ENCODE measurements around the gene NFE2L2.

The NFE2L2 gene

GRCh38 chr2:177283906-177284305 lies 19.4 kb upstream of the NFE2L2 start:
- Histone ChIP-seq H3K4ac (ENCODE audit: low read length) (no peak overlapping the region), H3K4me1 (ENCODE audit: control insufficient read depth in 2 of 2, insufficient read depth in 1 of 2, low read depth in 1 of 2, low read length in 2 of 2) (peaks cover 0 to 2% of the 10 kb centered on the region in 2 donors), H2BK15ac (ENCODE audit: low read length) (no peak overlapping the region), H3K79me1 (ENCODE audit: low read depth, low read length) (no peaks in the 10 kb centered on the region), H3K27ac (replicated peaks; ENCODE audit: low read length) (no peak overlapping the region), H3K23ac (ENCODE audit: low read depth, low read length, poor library complexity) (no peak overlapping the region), H3K4me2 (ENCODE audit: insufficient read depth, low read length, poor library complexity, severe bottlenecking) (no peak overlapping the region), H3K4me3 (ENCODE audit: low read length in 2 of 2) (no peak overlapping the region), H2AFZ (ENCODE audit: low read length) (no peak overlapping the region), H3K9ac (ENCODE audit: low read depth, low read length, poor library complexity) (no peak overlapping the region), H3K14ac (ENCODE audit: low read length) (no peak overlapping the region), H3K9me3 (replicated peaks in 1 of 2; ENCODE audit: control insufficient read depth in 2 of 2, insufficient read depth in 1 of 2, low read depth in 1 of 2, low read length in 2 of 2) (no peaks in the 10 kb centered on the region), H4K91ac (ENCODE audit: low read depth, low read length, poor library complexity) (no peak overlapping the region), H2BK120ac (ENCODE audit: low read depth, low read length) (no peak overlapping the region), H2AK5ac (ENCODE audit: low read depth, low read length) (no peak overlapping the region), H2BK12ac (ENCODE audit: low read length) (no peak overlapping the region), H3K27me3 (ENCODE audit: control insufficient read depth in 3 of 3, insufficient read depth in 3 of 3, low read depth in 1 of 3, low read length in 3 of 3) (no peaks in the 10 kb centered on the region), H3K18ac (ENCODE audit: low read length) (no peak overlapping the region), H3K36me3 (replicated peaks in 1 of 2; ENCODE audit: control insufficient read depth in 2 of 2, insufficient read depth in 2 of 2, low read length in 2 of 2) (peaks cover 0 to 4% of the 10 kb centered on the region in 2 donors), H4K8ac (ENCODE audit: low read depth, low read length) (no peak overlapping the region), H2BK5ac (ENCODE audit: low read length) (no peak overlapping the region)
- no peak for DNase-seq (ENCODE audit: low spot score)
- no CpG with 5 or more reads among the region's 4 CpGs for WGBS, 2 donors (ENCODE audit: extremely low coverage in 2 of 2, insufficient read length in 2 of 2, insufficient replicate concordance in 1 of 2)

GRCh38 chr2:177282787-177283572 lies 18.5 kb upstream of the NFE2L2 start:
- H2AK5ac ChIP-seq (ENCODE audit: low read depth, low read length): no peak overlapping the region
- H3K27ac ChIP-seq (replicated peaks; ENCODE audit: low read length): no peak overlapping the region
- H3K4me2 ChIP-seq (ENCODE audit: insufficient read depth, low read length, poor library complexity, severe bottlenecking): no peak overlapping the region
- H4K8ac ChIP-seq (ENCODE audit: low read depth, low read length): no peak overlapping the region
- H2BK5ac ChIP-seq (ENCODE audit: low read length): no peak overlapping the region
- DNase-seq (ENCODE audit: low spot score): no peak
- no peaks in the 10 kb centered on the region for H3K9me3 ChIP-seq (replicated peaks in 1 of 2; ENCODE audit: control insufficient read depth in 2 of 2, insufficient read depth in 1 of 2, low read depth in 1 of 2, low read length in 2 of 2)
- no peak overlapping the region for H3K14ac ChIP-seq (ENCODE audit: low read length)
- WGBS, 2 donors (ENCODE audit: extremely low coverage in 2 of 2, insufficient read length in 2 of 2, insufficient replicate concordance in 1 of 2): no CpG with 5 or more reads among the region's 5 CpGs
- no peak overlapping the region for H4K91ac ChIP-seq (ENCODE audit: low read depth, low read length, poor library complexity)
- no peak overlapping the region for H3K18ac ChIP-seq (ENCODE audit: low read length)
- H3K27me3 ChIP-seq (ENCODE audit: control insufficient read depth in 3 of 3, insufficient read depth in 3 of 3, low read depth in 1 of 3, low read length in 3 of 3): no peaks in the 10 kb centered on the region
- H3K4me3 ChIP-seq (ENCODE audit: low read length in 2 of 2): no peak overlapping the region
- H3K4ac ChIP-seq (ENCODE audit: low read length): no peak overlapping the region
- H2BK12ac ChIP-seq (ENCODE audit: low read length): no peak overlapping the region
- no peaks in the 10 kb centered on the region for H3K79me1 ChIP-seq (ENCODE audit: low read depth, low read length)
- peaks cover 0 to 4% of the 10 kb centered on the region in 2 donors for H3K36me3 ChIP-seq (replicated peaks in 1 of 2; ENCODE audit: control insufficient read depth in 2 of 2, insufficient read depth in 2 of 2, low read length in 2 of 2)
- no peak overlapping the region for H2BK120ac ChIP-seq (ENCODE audit: low read depth, low read length)
- H3K9ac ChIP-seq (ENCODE audit: low read depth, low read length, poor library complexity): no peak overlapping the region
- H2BK15ac ChIP-seq (ENCODE audit: low read length): no peak overlapping the region
- no peak overlapping the region for H3K23ac ChIP-seq (ENCODE audit: low read depth, low read length, poor library complexity)
- H3K4me1 ChIP-seq (ENCODE audit: control insufficient read depth in 2 of 2, insufficient read depth in 1 of 2, low read depth in 1 of 2, low read length in 2 of 2): peaks cover 0 to 2% of the 10 kb centered on the region in 2 donors
- H2AFZ ChIP-seq (ENCODE audit: low read length): no peak overlapping the region

GRCh38 chr2:177282181-177282641 lies 17.7 kb upstream of the NFE2L2 start:
- no CpG with 5 or more reads among the region's 3 CpGs for WGBS, 2 donors (ENCODE audit: extremely low coverage in 2 of 2, insufficient read length in 2 of 2, insufficient replicate concordance in 1 of 2)
- Histone ChIP-seq H3K9me3 (replicated peaks in 1 of 2; ENCODE audit: control insufficient read depth in 2 of 2, insufficient read depth in 1 of 2, low read depth in 1 of 2, low read length in 2 of 2) (no peaks in the 10 kb centered on the region), H3K4me1 (ENCODE audit: control insufficient read depth in 2 of 2, insufficient read depth in 1 of 2, low read depth in 1 of 2, low read length in 2 of 2) (peaks cover 0 to 2% of the 10 kb centered on the region in 2 donors), H3K9ac (ENCODE audit: low read depth, low read length, poor library complexity) (no peak overlapping the region), H3K4ac (ENCODE audit: low read length) (no peak overlapping the region), H3K23ac (ENCODE audit: low read depth, low read length, poor library complexity) (no peak overlapping the region), H4K91ac (ENCODE audit: low read depth, low read length, poor library complexity) (no peak overlapping the region), H2BK5ac (ENCODE audit: low read length) (no peak overlapping the region), H3K14ac (ENCODE audit: low read length) (no peak overlapping the region), H3K18ac (ENCODE audit: low read length) (no peak overlapping the region), H2AFZ (ENCODE audit: low read length) (no peak overlapping the region), H2BK120ac (ENCODE audit: low read depth, low read length) (no peak overlapping the region), H2BK15ac (ENCODE audit: low read length) (no peak overlapping the region), H3K36me3 (replicated peaks in 1 of 2; ENCODE audit: control insufficient read depth in 2 of 2, insufficient read depth in 2 of 2, low read length in 2 of 2) (peaks cover 0 to 4% of the 10 kb centered on the region in 2 donors), H3K27ac (replicated peaks; ENCODE audit: low read length) (no peak overlapping the region), H3K79me1 (ENCODE audit: low read depth, low read length) (no peaks in the 10 kb centered on the region), H3K27me3 (ENCODE audit: control insufficient read depth in 3 of 3, insufficient read depth in 3 of 3, low read depth in 1 of 3, low read length in 3 of 3) (no peaks in the 10 kb centered on the region), H2BK12ac (ENCODE audit: low read length) (no peak overlapping the region), H3K4me3 (ENCODE audit: low read length in 2 of 2) (no peak overlapping the region), H3K4me2 (ENCODE audit: insufficient read depth, low read length, poor library complexity, severe bottlenecking) (no peak overlapping the region), H2AK5ac (ENCODE audit: low read depth, low read length) (no peak overlapping the region), H4K8ac (ENCODE audit: low read depth, low read length) (no peak overlapping the region)
- DNase-seq (ENCODE audit: low spot score): no peak

GRCh38 chr2:177281400-177282180 lies 17.1 kb upstream of the NFE2L2 start:
- Histone ChIP-seq H3K4me2 (ENCODE audit: insufficient read depth, low read length, poor library complexity, severe bottlenecking) (no peak overlapping the region), H3K27ac (replicated peaks; ENCODE audit: low read length) (no peak overlapping the region), H2BK120ac (ENCODE audit: low read depth, low read length) (no peak overlapping the region), H2AFZ (ENCODE audit: low read length) (no peak overlapping the region), H3K4me1 (ENCODE audit: control insufficient read depth in 2 of 2, insufficient read depth in 1 of 2, low read depth in 1 of 2, low read length in 2 of 2) (peaks cover 0 to 2% of the 10 kb centered on the region in 2 donors), H3K36me3 (replicated peaks in 1 of 2; ENCODE audit: control insufficient read depth in 2 of 2, insufficient read depth in 2 of 2, low read length in 2 of 2) (peaks cover 0 to 2% of the 10 kb centered on the region in 2 donors), H3K27me3 (ENCODE audit: control insufficient read depth in 3 of 3, insufficient read depth in 3 of 3, low read depth in 1 of 3, low read length in 3 of 3) (no peaks in the 10 kb centered on the region), H3K4ac (ENCODE audit: low read length) (no peak overlapping the region), H2BK5ac (ENCODE audit: low read length) (no peak overlapping the region), H3K9ac (ENCODE audit: low read depth, low read length, poor library complexity) (no peak overlapping the region), H2BK12ac (ENCODE audit: low read length) (no peak overlapping the region), H4K91ac (ENCODE audit: low read depth, low read length, poor library complexity) (no peak overlapping the region), H2BK15ac (ENCODE audit: low read length) (no peak overlapping the region), H4K8ac (ENCODE audit: low read depth, low read length) (no peak overlapping the region), H2AK5ac (ENCODE audit: low read depth, low read length) (no peak overlapping the region), H3K9me3 (replicated peaks in 1 of 2; ENCODE audit: control insufficient read depth in 2 of 2, insufficient read depth in 1 of 2, low read depth in 1 of 2, low read length in 2 of 2) (no peaks in the 10 kb centered on the region), H3K23ac (ENCODE audit: low read depth, low read length, poor library complexity) (no peak overlapping the region), H3K79me1 (ENCODE audit: low read depth, low read length) (no peaks in the 10 kb centered on the region), H3K4me3 (ENCODE audit: low read length in 2 of 2) (no peak overlapping the region), H3K14ac (ENCODE audit: low read length) (no peak overlapping the region), H3K18ac (ENCODE audit: low read length) (no peak overlapping the region)
- WGBS, 2 donors (ENCODE audit: extremely low coverage in 2 of 2, insufficient read length in 2 of 2, insufficient replicate concordance in 1 of 2): no CpG with 5 or more reads among the region's 6 CpGs
- DNase-seq (ENCODE audit: low spot score): no peak
